ENCODE results near the gene FOXO1.

DNA sequence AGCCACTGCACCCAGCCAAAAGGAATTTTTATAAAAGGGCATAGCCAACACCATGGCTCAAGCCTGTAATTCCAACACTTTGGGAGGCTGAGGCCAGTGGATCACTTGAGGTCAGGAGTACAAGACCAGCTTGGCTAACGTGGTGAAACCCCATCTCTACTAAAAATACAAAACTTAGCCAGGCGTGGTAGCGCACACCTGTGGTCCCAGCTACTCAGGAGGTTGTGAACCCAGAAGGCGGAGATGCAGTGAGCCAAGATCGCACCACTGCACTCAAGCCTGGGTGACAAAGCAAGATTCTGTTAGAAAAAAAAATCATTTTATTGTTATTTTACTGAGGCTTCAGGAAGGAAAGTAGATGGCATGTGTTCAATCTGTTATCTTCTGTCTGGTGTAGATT, 31.3 kb upstream of the FOXO1 start:
- no peak for TF ChIP-seq POLR2A (IDR thresholded peaks at IDR 0.05)
- TF ChIP-seq, protein P1, sequence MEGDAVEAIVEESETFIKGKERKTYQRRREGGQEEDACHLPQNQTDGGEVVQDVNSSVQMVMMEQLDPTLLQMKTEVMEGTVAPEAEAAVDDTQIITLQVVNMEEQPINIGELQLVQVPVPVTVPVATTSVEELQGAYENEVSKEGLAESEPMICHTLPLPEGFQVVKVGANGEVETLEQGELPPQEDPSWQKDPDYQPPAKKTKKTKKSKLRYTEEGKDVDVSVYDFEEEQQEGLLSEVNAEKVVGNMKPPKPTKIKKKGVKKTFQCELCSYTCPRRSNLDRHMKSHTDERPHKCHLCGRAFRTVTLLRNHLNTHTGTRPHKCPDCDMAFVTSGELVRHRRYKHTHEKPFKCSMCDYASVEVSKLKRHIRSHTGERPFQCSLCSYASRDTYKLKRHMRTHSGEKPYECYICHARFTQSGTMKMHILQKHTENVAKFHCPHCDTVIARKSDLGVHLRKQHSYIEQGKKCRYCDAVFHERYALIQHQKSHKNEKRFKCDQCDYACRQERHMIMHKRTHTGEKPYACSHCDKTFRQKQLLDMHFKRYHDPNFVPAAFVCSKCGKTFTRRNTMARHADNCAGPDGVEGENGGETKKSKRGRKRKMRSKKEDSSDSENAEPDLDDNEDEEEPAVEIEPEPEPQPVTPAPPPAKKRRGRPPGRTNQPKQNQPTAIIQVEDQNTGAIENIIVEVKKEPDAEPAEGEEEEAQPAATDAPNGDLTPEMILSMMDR (IDR thresholded peaks at IDR 0.05): no peak
- TF ChIP-seq POLR2AphosphoS5 (IDR thresholded peaks at IDR 0.05): no peak
- TF ChIP-seq EP300 (IDR thresholded peaks at IDR 0.05): no peak

Data from sigmoid colon (tissue), 4 donors.